ENCODE data around the gene CANT1.
"Not testable (repeated sequence)": the region's sequence is repeated elsewhere in the genome, so short reads cannot be mapped to it uniquely, and the experiment has no call there.

CANT1 gene

DNA sequence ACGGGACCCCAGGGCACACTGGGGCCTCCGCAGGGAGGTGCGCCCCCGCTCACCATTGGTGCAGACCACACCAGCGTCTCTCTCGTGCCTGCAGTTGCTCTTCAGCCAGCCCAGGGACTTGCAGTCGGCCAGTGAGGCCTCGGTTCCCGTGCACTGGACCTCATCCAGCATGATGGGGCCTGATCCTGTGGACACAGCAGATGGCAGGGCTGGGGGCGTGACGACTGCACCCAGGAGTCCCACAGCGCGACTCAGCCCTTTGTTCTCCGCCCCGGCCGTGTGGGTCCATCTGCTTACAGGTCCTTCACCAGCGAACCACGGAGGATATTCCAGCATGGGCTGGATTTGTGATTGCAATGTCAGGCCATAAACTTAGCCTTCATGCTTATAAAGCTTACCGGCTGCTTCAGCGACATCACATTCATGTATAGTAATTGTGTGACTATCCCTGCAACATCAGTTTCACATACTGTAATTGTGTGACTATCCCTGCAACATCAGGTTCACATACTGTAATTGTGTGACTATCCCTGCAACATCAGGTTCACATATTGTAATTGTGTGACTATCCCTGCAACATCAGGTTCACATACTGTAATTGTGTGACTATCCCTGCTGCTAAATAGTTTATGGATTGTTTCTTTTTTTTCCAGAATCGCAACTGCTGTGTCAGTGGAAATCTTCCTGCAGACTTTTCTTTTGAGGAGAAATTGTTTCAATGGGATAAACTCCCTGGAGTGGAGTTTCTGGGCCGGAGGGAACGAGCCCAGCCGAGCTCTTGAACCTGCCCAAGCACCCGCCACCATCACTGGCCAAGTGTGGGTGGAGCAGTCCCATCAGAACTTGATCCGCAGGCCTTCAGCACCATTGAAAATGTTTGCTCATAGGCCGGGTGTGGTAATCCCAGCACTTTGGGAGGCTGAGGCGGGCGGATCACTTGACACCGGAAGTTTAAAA, 34.7 kb downstream of the CANT1 start:
- no peak for FAIRE-seq

DNA sequence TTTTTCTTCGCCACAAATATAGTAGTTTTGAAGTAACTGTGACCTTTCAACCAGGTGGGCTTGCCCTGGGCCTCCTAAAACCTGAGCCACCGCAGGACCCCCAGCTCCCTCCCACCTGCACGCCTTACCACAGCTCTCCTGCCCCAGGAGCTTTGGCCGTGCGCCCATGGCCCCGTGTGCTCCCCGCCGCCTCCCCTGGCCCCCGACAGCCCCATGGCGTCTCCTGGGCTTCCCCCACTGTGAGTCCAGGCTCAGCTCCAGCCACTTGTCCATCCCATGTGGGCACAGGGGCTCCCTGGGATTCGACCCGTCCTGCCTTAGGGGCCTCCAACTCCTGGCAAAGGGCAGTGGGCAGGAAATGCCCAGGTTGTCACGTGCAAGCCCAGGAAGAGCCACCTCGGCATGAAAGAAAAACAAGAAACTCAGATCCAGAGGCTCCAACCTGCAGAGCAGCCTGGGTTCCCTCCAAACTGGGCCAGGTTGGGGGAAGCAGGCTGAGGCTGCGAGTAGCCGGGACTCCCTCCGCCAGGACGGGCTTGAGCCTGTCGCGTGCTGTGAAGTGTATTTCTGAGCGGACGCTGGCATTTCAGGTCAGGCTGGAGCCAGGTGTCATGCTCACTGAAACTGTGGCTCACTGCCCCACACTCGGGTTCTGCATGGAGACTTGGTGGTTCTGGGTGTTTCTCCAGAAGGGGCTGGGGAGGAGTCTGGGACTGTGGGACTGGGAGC, 35.6 kb downstream of the CANT1 start:
- FAIRE-seq: no peak

DNA sequence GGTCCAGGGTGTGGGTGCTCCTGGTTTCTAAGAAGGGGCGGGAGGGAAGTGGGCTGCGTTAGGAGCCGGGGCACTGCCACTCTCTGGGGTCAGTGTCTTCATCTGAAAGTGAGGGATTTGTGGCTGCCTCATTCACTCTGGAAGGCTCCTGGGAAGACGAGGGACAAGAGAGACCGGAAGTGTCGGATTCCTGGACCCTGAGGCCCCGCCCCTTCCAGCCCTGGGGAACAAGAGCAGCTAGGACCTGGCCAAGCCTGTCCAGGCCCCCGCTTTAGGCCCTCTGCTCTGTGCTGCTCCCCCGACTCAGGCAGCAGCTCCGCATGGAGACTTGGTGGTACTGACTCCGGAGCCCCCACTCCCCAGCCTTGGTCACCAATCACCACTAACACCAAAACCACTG, 36.4 kb downstream of the CANT1 start:
- FAIRE-seq: no peak

DNA sequence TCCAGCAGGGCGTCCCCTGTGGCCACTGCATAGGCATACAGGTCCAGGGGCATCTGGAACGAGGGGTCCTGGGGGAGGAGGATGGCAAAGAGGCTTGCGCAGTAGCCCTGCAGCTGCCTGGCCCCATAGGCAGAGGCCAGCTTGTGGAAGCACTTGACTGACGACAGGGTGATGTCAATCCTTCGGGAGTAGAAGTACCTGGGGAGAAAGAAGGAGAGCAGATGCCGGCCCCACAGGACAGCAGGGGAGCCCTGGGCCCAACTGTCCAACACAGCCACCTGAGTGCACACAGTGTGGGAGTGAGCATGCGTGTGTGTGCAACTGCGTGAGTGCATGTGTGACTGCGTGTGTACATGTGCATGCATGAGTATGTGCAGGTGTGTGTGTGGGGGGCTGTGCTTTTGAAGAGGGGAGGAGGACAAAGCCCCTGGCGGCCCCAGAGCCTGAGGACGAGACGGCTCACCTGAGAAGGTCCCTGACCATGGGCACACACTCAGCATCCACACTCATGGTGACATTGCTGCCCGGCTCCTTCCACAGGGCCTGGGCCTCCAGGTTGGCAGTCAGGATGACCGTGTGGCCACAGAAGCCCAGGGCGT, 37.0 kb downstream of the CANT1 start:
- no peak for FAIRE-seq

DNA sequence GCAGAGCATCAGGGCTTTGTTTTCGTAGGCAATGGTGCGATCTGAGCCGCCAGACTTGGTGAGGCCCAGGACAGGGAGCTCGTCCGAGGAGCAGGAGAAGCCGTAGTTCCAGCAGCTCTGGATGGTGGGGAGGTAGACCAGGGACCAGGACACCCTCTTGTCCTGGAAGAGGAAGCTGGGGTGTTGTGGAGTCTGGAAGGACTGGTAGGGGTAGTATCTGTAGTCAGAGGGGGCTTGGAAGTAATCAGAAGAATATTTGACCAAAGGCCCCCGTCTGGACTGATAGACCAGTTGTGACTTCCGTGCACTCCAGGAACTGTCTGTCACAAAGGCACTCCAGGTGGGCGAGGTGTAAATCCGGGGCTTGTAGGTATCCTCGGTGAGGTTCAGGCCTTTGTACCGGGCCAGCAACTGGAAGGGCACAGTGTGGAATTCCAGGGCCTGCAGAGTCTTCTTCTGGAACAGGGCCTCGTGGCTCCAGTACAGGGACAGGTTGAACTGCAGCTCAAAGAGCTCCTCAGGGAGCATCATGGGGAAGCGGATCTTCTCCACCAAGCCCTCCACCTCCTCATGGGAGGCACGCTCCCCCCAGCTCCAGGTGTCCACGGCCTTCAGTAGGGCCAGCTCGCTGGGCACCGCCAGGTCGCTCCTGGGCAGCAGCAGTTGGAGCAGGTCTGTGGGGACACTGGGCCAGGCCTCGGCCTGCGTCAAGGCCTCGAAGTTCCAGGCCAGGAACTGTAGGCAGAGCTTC, 37.6 kb downstream of the CANT1 start:
- no peak for FAIRE-seq

DNA sequence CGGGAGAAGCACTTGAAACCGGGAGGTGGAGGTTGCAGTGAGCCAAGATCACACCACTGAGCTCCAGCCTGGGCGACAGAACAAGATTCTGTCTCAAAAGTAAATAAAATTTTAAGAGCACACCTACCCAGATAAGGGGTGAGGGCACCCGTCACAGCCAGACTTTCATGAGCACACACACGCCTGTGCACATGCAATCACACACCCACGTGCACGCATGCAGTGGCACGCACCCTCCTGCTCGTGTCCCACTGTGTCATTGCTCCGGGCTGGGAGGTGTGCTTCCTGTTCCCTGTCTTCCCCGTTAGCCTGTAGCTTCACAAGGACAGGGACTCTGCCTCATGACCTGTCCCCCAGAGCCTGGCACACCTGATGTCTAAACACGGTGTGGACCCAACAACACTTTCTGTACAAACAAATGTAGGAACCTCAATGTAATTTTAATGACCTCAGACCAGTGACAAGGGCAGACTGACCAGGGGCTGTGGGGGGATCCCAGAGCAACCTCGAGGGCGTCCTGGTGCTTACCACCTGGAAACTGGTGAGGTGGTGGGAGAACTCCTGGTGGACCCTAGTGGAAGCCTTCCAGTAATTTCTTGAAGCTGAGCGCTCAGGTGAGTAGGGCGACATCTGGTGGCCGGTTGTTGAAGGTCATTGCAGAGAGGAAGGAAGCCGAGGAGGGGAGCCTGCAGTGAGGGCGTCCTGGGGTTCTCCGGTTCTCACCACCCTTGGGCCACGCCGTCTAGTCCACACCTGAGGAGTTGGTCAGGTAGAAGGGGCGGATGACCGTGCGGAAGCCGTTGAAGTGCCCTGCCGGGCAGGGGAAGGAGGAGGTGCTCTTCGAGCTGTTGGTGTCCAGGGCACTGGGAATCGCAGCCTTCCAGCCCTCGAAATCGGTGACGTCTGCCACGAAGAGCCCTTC, 38.5 kb downstream of the CANT1 start:
- no peak for FAIRE-seq

DNA sequence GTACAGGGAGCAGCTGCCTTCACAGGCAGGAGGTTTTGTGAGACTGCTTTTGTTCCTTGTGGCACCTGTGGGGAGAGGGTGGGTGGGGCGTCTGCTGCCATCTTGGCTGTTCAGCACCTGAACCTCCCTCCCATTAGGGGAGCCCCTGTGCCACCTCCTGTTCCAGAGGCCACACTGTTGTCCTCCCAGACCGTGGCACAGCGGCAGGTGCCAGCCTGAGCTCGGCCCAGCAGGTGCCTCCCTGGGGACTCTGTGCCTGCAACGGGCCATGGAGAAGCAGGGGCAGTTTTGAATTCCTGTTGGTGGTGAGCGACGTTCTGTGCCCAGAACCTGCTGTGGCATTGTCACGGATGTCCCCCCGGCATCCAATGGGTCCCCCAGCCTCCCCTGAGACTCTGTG, 39.7 kb downstream of the CANT1 start:
- no peak for FAIRE-seq

DNA sequence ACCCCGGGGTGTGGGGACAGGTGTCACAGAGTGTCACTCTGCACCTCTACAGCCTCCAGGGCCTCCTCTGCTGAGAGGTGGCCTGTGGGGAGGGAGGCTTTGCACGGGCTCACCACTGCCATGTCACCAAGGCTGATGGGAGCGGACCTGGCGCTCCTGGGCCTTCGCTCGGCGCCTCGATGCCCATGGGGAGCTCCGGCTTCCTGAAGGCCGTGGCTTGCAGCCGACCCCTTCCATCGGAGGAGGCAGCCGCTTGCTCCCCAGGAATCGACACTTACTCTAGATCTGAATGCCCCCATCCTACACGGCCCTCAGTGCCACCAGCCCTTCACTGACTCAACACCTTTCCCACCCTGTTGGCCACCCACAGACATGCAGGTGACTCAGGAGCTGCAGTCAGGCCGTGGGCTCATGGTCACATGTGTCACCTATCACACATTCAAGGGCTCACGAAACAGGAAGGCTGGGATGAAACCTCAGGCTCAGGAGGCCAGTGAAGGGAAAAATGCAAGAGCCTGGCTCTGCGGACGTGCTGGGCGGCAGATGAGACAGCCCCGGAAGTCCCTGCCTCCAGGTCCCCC, 41.7 kb downstream of the CANT1 start:
- no peak for FAIRE-seq

DNA sequence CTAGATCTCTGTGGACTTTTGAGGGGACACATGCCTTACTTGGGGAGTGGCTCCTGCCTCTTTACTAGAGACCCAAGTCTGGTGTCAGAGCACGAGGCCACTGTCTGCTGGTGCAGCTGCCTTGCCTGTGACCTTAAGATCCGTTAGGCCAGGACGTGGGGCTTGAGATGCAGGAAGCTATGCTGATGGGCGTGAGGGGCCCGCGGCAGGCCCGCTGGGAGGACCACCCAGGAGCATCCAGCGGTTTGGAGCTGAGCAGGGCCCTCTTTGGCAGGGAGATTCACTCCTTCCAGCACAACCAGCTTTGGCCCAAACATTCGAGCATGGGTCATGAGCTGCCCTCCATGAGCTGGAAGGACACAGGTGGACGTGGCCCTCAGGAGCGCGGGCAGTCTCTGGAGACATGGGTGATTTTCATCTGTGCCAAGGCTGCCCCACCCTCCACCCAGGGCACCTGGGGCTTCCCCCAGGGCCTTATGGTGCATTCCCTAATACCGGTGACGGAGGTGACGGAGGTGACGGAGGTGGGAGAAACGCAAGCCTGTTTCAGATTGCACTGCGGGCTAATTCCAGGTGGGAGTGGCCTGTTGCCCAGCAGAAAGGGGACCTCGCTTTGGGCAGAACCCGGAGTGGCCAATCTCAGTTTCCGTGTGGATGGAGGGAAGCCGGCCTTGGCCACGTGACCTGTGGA, 42.5 kb downstream of the CANT1 start:
- no peak for FAIRE-seq

DNA sequence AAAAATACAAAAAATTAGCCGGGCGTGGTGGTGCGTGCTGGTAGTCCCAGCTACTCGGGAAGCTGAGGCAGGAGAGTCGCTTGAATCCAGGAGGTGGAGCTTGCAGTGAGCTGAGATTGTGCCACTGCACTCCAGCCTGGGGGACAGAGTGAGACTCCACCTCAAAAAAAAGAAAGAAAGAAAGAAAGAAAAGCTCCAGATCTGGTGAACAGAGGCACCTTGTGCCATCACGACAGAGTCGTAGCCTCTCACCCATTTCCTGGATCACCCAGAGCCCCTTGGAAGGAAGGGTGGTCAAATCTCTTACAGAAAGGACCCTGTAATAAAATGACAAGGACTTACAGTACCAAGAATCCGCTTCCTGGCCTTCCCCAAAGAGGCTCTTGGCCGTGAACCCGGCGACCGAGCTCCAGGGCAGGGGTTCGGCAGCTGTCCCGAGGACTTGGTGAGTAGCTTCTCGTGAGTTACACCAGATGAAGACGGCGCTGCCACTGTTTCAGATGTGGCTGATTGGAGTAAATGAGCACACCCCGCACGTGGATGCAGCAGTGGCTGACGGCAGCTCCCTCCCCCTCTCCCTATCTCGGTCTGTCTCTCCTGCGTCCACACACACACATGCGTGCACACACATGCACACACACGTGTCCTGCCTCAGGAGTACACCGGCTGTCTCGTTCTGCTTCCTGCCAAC, 43.3 kb downstream of the CANT1 start:
- no peak for FAIRE-seq

DNA sequence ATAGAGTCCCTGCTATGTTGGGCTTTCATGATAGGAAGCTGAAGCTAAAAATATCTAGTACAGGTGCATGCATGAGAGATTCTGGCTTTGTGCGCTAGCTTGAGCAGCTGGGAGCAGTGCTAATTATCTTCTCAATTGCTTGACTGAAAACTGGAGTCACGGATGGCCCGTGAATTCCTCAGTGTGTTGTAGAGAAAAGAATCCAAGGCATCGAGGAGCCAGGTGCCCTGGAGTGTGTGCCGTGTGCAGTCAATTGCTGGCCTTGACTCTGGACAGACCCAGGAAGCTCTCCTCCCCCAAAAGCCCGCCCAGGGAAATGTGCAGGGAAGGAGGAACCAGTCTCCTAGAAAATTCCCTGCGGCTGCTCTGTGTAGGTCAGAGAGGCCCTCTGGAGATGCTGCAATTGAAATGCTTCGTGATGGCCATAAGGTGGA, 44.1 kb downstream of the CANT1 start:
- FAIRE-seq: no peak

DNA sequence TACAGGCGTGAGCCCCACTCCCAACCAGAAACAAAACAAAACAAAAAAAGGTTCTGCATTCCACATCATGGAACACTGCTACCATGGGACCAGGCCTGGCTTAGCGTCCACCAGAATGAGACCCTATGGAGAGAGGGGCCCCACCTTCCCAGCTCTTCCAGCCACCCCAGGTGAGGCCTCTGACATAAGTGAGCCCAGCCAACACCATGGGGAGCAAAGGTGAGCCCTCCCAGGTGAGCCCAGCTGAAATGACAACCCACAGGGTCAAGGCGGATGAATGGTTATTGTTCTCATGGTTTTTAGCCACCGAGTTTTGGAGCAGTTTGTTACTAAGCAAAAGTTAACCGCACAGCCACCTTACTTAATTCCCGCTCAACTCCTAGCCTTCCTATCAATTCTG, 46.2 kb downstream of the CANT1 start:
- FAIRE-seq: no peak

DNA sequence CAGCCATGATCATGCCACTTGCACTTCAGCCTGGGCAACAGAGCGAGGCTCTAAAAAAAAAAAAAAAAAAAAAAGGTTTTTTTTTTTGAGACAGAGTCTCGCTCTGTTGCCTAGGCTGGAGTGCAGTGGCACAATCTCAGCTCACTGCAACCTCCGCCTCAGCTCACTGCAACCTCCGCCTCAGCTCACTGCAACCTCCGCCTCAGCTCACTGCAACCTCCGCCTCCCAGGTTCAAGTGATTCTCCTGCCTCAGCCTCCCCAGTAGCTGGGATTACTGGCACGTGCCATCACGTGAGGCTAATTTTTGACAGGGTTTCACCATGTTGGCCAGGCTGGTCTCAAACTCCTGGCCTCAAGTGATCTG, 46.6 kb downstream of the CANT1 start:
- FAIRE-seq: not testable (repeated sequence)

DNA sequence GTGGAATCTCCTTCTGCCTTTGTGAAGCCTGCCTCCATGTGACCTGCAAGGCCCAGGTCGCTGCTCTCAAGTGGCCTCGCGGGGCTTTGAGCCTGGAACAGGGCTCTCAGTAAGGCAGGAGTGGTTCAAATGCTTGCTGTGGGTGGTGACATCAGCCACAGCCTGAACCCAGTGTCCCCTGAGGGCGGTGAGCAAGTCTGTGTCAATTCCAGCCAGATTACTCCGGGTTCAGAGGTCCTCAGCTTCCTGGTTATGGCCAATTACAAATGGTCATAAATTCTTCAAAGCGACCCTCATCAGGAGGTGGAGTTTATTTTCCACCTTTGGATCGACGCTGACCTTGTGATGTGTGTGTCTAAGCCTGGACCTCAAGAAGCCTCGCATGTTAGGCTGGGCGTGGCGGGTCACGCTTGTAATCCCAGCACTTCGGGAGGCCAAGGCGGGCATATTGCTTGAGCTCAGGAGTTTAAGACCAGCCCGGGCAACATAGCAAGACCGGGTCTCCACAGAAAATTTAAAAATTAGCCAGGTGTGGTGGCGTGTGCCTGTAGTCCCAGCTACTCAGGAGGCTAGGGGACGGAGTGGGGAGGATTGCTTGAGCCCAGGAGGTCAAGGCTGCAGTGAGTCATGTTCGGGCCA, 47.1 kb downstream of the CANT1 start:
- no peak for FAIRE-seq

DNA sequence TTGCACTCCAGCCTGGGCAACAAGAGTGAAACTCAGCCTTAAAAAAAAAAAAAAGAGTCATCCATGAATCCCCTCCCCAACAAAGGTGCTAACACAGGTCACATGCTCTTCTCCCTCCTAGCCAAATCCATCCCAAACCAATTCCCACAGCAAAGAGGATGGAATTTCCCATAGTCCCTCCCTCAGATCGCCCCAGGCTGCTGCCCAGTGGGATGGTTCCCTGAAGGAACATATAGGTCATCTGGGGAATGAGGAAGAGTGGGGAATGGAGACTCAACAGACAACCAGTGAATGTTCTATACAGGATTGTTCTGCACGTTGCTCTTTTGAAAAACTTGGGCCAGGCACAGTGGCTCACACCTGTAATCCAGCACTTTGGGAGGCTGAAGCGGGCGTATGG, 48.0 kb downstream of the CANT1 start:
- FAIRE-seq: no peak

DNA sequence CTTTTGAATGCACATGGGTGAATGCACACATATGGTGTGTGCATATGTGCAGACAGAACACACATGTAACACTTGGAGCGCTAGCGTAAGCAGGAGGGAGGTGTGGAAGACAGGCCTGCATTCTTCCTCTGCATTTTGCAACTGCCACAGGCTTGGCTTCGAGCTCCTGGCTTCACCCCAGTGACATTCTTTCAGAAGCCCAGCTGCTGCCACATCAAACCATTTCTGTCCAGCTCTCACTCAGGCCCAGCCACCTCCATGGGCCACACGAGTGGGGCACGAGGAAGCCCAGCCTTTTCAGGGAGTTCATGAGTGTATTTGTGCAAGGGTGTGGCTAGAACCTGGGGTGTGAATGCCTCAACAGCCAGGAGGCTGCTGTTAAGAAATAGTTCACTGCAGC, 48.6 kb downstream of the CANT1 start:
- no peak for FAIRE-seq

DNA sequence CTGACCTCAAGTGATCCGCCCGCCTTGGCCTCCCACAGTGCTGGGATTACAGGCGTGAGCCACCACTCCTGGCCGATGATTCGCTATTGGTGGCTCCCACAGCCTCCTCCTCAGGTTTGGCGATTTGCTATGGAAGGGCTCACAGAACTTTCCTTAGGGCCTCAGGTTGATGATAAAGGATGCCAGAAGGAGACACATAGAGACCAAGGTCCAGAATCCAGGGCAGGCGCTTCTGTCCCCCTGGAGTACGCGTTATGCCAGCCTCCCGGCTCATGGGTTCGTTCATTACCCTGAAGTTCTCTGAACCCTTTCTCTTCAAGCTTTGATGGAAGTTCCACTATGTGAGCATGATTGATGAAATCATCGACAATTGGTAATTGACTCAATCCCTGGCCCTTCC, 49.8 kb downstream of the CANT1 start:
- FAIRE-seq: no peak

DNA sequence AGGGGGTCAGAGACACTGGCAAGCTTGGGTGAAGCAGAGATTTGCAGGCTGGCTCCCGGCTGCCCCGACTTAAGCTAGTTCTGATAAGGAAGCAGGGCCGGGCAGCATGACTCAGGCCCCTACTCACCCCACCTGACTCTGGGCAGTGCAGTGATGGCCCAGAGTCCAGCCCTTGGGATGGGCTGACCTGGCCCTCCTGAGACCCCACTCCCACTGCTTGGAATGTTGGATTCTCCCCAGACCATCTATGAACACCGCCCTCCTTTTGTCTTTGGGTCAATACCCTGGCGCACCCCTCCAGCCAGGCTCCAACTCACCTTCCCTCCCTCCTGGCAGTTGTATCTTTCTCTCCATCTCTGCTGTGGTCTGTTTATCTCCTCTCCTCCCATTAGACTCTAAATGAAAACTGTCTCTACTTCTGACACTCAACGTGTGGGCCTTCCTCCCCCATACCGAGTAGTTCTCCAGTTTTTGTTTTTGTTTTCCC, 50.9 kb downstream of the CANT1 start:
- FAIRE-seq: no peak

DNA sequence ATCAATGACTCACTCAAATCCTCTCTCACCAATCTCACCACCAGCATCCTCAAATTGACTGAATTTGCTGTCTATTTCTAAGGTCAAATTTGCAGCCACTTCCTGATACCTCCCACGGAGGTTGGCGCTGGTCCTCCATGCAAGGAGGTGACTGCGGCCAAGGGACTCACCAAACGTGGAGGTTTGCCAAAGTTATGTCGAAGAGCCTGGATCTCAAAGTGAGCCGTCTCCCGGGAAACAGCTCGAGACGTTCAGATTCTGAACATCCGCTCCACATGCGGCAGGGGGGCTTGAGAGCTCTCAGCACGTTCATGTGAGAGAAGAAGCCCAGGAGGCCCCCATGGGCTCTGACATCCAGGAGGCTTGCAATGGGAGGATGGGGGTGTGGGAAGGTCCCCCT, 52.4 kb downstream of the CANT1 start:
- no peak for FAIRE-seq

DNA sequence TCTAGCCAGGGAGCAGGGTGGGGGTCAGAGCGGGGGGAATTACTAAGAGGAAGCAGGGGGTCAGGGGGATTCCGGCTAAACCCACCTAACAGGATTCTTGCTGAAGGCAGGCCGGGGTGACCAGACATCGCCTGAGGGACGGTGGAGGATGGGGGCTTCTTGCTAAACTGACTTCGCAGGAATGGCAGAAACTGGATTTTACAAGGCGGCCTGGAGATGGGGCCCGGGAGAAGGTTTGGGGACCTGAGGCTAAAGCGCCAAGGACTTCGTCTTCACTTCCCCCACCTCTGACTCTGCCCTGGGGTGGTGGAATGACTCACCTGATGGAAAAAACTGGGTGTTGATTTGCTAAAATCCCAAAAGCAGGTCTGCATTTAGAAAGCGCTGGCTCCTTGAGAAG, 53.3 kb downstream of the CANT1 start:
- FAIRE-seq: no peak

Measured in colon (tissue), 2 donors.